GM20000 (cell line): ENCODE data around the gene RIMBP2.

Source experiments
- DNase-seq: peaks from one replicate; pipeline ENCODE4 v3.0.0; 2012; ENCODE audit warnings: low spot score
- TF ChIP-seq, protein P1 (sequence below): IDR thresholded peaks from 2 replicates; pipeline ENCODE4 v1.5.1; 2012; ENCODE audit warnings: mild to moderate bottlenecking, control low read depth; ENCODE audit errors: extremely low read depth, missing control alignments

The RIMBP2 gene

DNA sequence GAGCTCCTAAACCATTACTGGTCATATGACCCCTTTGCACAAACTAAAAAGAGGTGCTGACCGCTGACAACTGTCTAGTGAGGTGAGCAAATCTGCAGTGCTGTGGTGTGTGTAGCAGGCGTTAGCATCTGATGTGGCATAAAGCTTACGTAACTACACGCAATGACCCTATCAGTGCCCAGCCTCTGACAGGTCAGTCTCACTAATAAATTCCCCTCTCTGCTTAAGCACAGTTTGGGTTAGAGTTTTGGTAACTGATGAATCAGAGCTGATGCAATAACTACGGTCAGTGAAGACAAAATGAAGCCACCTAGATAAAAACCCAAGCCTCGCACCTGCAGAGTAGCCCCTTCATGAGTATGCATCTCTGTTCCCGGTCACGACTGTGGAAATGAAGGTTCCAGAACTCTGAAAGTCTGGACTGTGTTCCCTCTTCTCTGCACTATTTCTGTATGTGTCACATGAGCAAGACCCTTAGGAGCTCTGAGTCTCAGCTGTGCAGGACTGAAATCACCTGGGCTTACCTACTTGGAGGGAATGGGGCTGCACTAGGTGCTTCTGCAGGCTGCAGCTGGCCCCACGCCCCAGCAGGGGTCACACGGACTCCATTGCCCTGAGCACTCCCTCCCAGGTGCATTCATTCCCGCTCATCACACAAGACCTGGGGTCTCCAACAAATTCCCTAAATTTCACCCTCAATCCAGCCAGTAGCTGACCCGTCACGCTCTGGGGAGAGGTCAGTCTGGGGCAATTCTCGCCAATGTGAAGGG, 54.4 kb downstream of the RIMBP2 start:
- TF ChIP-seq, protein P1, sequence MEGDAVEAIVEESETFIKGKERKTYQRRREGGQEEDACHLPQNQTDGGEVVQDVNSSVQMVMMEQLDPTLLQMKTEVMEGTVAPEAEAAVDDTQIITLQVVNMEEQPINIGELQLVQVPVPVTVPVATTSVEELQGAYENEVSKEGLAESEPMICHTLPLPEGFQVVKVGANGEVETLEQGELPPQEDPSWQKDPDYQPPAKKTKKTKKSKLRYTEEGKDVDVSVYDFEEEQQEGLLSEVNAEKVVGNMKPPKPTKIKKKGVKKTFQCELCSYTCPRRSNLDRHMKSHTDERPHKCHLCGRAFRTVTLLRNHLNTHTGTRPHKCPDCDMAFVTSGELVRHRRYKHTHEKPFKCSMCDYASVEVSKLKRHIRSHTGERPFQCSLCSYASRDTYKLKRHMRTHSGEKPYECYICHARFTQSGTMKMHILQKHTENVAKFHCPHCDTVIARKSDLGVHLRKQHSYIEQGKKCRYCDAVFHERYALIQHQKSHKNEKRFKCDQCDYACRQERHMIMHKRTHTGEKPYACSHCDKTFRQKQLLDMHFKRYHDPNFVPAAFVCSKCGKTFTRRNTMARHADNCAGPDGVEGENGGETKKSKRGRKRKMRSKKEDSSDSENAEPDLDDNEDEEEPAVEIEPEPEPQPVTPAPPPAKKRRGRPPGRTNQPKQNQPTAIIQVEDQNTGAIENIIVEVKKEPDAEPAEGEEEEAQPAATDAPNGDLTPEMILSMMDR = no peak
- no peak for DNase-seq

DNA sequence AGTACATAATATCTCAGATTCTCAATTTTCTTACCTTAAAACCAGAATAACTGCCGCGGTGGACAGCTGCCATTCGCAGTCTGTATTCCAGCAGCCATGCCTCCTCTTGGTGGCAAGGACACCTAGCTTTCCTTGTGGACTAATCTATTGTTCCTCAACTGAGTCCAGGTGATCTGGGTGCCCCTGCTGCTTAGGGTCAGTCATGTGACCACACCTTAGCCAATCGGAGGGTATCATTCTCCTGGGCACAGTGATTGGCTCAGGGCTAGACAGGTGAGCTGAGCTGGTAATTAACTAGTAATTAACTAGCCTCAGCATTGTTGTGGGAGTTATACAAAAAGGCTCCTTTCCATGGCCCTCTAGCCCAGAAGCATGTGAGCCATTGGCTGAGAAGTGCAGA, 55.0 kb downstream of the RIMBP2 start:
- TF ChIP-seq, protein P1 = no peak
- no peak for DNase-seq

DNA sequence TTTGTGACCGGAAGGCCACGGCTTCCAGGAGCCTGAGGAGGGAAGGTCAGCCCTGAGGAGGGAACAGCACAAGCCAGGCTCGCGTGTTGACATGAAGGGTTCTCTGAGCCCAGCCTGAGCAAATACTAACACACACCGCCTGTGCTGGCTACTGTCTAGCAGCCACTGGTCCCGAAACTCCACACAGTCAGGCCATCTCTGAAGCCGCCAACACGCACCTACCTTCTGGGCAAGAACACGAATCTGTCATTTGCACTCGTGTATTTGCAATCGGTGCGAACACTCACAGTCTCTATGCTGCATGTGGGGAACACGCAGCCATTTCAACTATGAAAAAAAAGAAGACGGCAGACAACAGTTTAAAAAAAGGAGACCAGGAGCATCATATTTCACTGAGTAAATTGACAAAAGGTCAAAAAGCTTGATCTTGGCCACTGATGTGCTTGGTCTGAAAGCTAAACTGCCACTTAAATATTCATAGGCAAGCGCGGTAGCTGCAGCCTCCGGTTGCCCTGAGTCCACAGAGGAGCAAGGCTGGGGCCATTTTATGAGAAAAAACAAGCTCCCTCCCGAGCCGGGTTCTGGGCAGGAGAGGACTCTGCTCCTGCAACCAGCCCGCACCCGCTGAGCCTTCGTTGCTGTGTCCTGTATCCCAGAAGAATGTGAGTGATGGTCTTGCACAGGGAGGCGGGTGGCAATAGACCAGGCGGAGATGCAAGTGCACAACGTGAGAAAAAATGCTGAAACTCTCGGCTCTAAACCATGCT, 57.8 kb downstream of the RIMBP2 start:
- DNase-seq = no peak
- TF ChIP-seq, protein P1 = no peak

DNA sequence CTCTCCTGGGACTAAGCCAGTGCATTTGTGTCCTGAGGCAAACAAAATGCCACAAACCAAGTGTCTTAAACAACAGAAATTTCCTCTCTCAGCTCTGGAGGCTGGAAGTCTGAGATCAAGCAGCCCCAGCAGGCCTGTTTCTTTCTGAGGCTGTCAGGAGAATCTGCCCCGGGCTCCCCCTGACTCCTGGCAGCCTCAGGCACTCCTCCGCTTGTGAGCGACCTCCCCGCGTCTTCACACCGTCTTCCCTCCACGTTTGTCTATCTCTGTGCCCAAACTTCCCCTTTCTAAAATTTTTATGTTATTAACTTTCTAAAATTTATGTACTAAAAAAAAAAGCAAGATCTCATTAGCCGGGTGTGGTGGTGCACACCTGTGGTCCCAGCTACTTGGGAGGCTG, 59.7 kb downstream of the RIMBP2 start:
- DNase-seq = no peak
- TF ChIP-seq, protein P1 = no peak

DNA sequence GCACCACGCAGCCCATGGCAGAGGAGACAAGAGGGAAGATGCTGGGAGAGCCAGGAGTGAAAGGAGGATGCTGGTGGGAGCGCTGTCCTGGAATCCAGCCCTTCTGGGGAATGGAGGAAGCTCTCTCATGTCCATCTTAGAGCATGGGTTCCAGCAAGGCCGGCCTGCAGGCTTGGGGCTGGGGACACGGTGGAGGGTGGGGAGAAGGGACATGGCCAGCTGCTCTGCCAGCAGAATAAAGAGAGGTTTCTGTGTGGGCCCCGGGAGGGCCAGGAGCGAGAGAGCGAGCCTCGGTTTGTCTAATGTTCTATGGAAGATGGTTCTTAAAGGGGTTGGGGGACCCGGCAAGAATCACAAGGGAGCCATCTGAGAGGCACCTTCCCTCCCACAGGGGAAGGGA, 60.2 kb downstream of the RIMBP2 start:
- TF ChIP-seq, protein P1 = no peak
- DNase-seq = no peak

DNA sequence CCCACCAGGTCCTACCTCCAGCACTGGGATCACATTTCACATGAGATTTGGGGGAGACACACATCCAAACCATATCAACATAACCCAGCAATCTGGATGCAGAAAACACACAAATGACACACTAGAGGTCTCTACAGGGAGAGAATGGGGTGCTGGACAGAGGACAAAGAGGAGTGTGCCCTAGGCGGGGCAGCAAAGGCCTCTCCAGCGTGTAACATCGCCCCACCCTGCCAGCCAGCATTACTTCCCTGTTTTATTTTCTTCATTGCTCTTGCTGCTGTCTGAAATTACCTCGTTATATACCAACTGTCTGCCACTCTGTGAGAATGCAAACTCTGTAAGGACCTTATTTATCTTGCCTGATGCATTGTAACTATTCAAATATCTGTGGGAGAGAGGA, 61.1 kb downstream of the RIMBP2 start:
- DNase-seq = no peak
- TF ChIP-seq, protein P1 = no peak

DNA sequence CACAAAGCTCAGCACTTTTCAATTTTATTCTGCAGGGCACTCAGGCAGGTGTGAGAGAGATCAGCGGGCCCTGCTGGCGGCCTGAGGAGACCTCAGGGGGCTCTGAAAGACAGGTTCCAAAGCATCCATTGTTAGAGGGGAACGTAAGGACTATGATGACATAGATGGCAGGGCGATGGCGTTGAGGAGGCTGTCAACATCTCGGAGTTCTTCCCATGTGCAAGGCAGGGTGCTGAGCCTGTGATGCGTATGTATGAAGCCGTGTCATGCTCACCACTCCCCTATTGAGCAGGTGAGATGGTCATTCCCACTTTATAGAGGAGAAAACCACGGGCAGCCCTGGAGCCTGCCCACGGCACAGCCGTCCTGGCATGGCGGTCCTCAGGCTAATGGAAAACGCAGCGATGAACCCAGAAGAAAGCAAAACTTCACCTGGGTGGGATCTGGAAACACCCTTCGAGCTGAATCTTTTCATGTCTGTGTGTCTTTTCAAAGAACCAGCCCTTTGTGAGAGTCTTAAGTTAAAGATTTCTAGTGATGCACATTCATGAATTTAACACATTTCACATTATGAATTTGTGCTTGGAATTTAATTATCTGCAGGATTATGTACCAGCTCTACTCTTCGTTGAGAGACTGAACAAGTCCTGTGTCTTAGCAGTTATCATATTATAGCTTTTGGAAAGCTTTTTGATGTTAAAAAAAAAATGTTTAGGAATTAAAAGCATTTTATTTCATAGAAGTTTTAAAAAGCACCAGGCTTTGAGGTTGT, 64.7 kb downstream of the RIMBP2 start:
- TF ChIP-seq, protein P1 = no peak
- no peak for DNase-seq
